Activated naive CD4-positive, alpha-beta T cell treated with anti-CD3 and anti-CD28 coated beads, Interleukin-2, amount 50 U/mL, for 16 hours (primary cell): ENCODE data around the gene TMPRSS9.
"Not testable (repeated sequence)": the region's sequence is repeated elsewhere in the genome, so short reads cannot be mapped to it uniquely, and the experiment has no call there.

Source experiments
- DNase-seq: peaks from one replicate; pipeline ENCODE4 v3.0.0-alpha.2; 2020

TMPRSS9 gene

DNA sequence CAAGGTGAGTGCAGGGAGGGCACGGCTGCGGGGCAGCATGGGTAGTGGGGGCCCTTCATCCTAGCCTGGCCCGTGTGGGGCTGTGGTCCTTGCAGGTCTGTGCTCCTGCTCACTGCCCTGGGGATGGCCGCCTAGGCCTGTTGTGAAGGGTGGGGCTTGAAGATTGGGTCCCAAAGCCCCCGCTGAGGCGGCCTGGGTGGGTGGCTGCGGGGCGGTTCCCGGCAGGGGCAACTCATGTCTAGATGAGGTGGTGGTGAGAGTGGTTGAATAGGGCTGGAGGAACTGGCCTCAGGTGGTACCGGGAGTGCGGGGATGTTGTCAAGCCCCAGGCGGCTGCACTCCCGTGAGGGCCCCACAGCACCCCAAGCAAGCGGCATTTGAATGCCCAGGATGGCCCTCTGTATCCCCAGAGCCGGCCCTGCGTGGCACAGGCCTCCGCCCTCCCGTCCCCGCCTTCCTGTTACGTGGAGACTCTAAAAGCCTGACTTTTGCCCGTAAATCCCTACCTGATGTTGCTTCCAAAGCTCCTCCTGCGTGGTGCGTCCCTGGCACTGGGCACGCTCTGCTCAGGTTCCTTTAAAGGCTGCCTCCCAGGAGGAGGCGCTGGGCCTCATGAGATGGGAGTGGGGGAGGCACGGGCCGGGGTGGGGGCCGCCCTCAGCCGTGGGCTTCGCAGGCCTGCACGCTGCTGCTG, 16.6 kb upstream of the TMPRSS9 start:
- no peak for DNase-seq

DNA sequence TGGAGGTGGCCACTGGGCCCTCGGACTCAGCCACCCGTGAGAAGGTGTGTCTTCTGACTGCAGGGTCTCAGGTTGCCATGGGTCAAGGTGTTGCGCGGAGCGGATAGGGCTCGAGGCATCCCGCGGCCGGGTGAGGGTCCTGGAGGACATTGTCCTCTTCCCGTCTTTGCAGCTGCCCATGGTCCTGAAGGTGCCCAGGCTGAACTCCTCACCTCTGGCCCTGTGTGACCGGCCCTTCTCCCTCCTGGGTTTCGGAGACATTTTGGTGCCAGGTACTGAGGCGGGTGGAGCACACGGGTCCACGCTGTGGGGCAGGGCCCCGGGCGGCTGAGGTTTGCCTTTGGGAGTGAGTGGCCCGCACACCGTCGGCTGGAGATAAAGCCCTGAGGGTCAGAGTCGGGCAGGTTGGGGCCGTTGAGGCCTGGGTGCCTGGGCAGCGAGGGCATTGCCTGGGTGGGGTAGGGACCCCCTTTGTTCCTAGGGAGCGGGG, 15.6 kb upstream of the TMPRSS9 start:
- no peak for DNase-seq

DNA sequence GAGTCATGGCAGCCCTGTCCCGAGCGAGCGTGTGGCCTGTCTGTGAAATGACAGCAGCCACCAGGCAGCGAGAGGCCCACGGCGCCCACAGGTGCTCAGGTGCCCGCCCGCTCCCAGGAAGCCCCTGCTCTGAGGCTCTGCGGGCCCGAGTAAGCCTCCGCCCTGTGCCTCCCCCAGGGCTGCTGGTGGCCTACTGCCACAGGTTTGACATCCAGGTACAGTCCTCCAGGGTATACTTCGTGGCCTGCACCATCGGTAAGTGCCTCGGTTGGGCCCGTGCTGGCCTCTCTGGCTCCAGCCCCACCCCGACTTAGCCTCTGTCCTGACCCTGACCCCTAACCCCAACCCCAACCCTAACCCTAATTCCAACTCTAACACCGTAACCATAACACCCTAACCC, 15.0 kb upstream of the TMPRSS9 start:
- DNase-seq = peak; percentile 7

- DNase-seq = no peak
Measured at GRCh38 chr19:2345794-2346663, 14.0 kb upstream of the TMPRSS9 start.

GRCh38 chr19:2349818-2350217, 10.2 kb upstream of the TMPRSS9 start:
- DNase-seq = not testable (repeated sequence)

DNA sequence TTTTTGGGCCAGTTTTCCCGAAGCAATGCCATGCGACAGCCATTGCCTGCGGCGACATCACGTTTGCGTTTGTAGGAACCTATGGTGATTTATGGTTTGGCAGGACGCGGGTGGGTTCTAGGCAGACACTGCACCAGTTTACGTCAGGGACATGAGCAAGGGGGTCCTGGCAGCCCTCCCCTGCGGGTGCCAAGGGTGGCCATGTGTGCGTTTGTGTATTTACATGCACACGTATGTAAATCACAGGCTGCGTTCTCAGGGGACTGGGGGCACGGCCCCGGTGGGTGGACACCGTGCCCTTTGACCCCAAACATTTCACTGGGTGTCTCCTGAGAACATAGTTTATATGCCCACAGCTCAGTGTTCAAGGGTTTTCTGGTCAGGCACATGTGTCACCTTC, 9.4 kb upstream of the TMPRSS9 start:
- DNase-seq = no peak

- DNase-seq = no peak
Measured at GRCh38 chr19:2351591-2351990, 8.5 kb upstream of the TMPRSS9 start.

GRCh38 chr19:2352121-2352520, 7.9 kb upstream of the TMPRSS9 start:
- DNase-seq = no peak

DNA sequence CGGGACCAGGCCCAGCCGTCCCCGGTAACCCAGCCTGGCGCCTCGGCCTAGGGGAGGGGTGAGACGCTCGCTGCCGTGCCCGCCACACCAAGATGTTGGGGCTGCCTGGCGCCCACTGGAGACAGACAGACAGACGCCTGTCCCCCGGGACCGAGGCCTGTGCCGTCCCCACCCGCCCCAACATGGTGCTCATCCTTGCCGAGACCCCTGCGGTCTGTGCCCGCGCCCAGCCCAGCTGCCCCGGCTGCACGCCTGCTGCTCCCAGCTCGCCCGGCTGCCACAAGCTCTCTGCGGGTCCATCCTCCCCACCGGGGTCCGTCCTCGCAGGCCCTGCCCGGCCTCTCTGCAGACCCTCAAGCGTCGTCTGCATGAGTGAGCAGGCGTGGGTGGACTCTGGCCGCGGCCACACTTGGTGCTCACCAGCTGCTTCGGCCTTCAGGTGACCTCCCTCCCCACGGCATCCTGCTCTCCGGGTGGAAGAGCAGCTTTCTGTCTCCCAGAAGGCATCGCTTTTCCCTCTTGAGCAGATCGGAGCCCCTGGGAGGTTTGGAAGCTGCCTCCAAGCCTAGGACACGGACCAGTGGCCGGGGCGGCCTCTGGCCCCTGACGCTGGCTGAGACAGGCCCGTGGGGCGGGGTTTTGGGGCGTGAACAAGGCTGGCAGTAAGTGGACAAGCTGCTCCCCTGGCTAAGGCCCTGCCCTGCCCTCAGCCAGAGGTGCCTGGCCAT, 6.7 kb upstream of the TMPRSS9 start:
- DNase-seq = no peak

DNA sequence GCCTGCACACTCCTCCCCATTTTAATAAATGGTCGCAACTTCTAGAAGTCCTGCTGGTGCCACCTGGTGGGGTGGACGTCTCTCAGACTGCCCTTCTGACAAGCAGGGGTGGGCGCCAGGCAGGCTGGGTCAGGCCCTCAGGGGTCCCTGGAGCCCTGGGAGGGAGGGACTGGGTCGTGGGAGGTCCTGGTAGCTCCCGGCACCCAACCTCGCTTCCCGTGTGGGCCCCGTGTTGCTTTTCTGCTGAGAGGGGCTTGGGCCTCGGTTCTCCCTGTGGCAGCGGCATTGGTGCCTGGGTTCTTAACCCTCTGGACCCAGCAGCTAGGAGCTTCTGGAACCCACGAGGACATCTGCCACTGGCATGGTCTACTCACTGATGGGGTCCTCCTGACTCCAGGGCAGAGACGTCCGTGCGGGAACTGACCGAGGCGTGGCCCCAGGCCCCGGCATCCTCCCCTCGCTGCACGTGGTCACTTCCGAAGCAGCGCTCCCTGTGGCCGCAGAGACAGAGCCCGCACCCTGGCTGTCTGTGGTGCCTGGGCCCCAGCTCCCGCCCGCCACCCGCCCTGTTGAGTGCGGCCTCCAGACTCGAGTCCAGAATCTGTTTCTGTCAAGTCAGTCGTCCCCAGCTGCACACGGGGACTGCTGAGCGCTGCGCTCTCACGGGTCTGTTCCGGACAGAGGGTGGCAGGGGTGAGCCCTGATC, 6.0 kb upstream of the TMPRSS9 start:
- DNase-seq = no peak

DNA sequence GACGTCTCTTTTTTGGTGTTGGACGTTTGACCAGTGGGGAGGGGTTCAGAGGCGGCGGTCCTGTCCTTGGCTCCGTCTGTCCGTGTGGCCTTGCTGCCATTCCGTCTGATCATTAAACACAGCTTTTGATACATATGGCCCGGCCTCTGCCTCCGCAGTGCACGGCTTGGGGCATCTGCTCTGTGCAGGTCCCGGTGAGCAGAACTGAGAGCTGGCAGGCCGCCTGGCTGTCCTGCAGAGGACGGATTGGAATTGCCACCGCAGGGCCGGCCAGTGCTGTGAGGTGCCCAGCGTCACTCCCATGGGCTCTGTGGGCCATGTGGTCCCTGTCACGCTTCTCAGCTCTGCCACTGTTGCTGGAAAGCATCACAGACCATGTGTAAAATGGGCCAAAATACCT, 5.4 kb upstream of the TMPRSS9 start:
- no peak for DNase-seq

- no peak for DNase-seq
Measured at GRCh38 chr19:2355168-2356035, 4.7 kb upstream of the TMPRSS9 start.

- no peak for DNase-seq
Measured at GRCh38 chr19:2356036-2356646, 3.9 kb upstream of the TMPRSS9 start.

- DNase-seq = no peak
Measured at GRCh38 chr19:2357279-2358206, 2.5 kb upstream of the TMPRSS9 start.

- DNase-seq = no peak
Measured at GRCh38 chr19:2358548-2359173, 1.4 kb upstream of the TMPRSS9 start.

- no peak for DNase-seq
Measured at GRCh38 chr19:2360833-2361232, 768 bp downstream of the TMPRSS9 start.

DNA sequence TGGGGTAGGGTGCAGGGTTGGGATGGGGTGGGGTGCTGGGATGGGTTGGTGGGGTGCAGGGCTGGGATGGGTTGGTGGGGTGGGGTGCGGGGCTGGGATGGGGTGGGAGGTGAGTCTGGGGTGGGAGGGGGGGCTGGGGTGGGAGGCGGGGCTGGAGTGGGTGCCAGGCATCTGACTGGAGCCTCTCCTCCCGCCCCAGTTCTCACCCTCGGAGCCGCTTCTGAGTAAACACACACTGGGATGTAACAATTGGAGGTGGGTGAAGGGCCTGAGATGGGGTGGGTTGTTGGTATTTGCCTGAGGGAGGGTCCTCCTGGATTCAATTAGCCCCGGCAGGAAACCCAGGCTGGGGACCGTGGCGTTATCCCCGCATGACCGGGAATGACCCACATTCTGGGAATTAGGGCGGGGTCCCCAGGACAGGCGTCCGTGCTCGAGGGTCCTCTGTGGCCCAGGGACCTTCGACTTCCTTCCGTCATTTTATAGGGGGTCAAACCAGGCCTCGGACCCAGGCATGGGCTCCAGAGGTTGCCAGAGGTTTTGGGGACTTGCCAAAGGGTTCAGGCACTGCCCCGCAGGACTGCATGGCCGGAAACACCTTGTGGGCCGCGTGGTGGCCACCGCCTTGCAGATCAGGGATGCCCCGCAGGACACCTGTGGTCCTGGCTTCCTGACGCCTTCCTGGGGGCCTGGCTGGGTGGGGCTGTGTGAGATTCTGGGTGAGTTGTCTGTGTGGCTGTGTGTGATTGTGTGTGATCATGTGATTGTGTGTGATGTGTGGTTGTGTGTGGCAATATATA, 1.4 kb downstream of the TMPRSS9 start:
- no peak for DNase-seq

- DNase-seq = no peak
Measured at GRCh38 chr19:2362046-2362969, 2.2 kb downstream of the TMPRSS9 start.
